SK-N-SH treated with all-trans-retinoic acid at 6 μM for 48 hours (cell line): ENCODE results near the gene PPP2R5D.

ENCODE experiments used
- ATAC-seq: fragments of 200-7000 bp; cut with Tn5 transposase; 3 replicates; pipeline ENCODE4 v1.9.1; 2020; ENCODE audit warnings: mild to moderate bottlenecking, moderate library complexity
- ARNTL ChIP-seq: fragments of 450-650 bp; formaldehyde crosslinking; IDR thresholded peaks from 2 replicates; pipeline ENCODE4 v1.5.0; 2020; ENCODE audit warnings: low read depth, mild to moderate bottlenecking, moderate library complexity, borderline replicate concordance
- BACH2 ChIP-seq: fragments of 250-450 bp; sonication (Bioruptor Pico); IDR thresholded peaks from 2 replicates; pipeline ENCODE4 v1.9.0; 2021; ENCODE audit warnings: mild to moderate bottlenecking, borderline replicate concordance
- CSDC2 ChIP-seq: fragments of 250-450 bp; sonication (Bioruptor Pico); IDR thresholded peaks from 2 replicates; pipeline ENCODE4 v1.5.0; 2020; ENCODE audit warnings: mild to moderate bottlenecking, moderate library complexity
- CSRNP3 ChIP-seq: fragments of 250-450 bp; sonication (Bioruptor Pico); IDR thresholded peaks from 2 replicates; pipeline ENCODE4 v1.5.1; 2021; ENCODE audit warnings: mild to moderate bottlenecking, moderate library complexity
- ESRRG ChIP-seq: fragments of 250-450 bp; sonication (Bioruptor Pico); IDR thresholded peaks from 2 replicates; pipeline ENCODE4 v1.6.1; 2021; ENCODE audit warnings: mild to moderate bottlenecking
- GLIS3 ChIP-seq: fragments of 250-450 bp; sonication (Bioruptor Pico); IDR thresholded peaks from 2 replicates; pipeline ENCODE4 v1.5.0; 2020; ENCODE audit warnings: mild to moderate bottlenecking, moderate library complexity
- ISL1 ChIP-seq: fragments of 250-450 bp; sonication (Bioruptor Pico); IDR thresholded peaks from 2 replicates; pipeline ENCODE4 v2.1.2; 2022; ENCODE audit warnings: mild to moderate bottlenecking, moderate library complexity
- POU6F1 ChIP-seq: fragments of 250-450 bp; sonication (Bioruptor Pico); IDR thresholded peaks from 2 replicates; pipeline ENCODE4 v1.8.0; 2021; ENCODE audit warnings: low read depth, mild to moderate bottlenecking, moderate library complexity, borderline replicate concordance
- PPARA ChIP-seq: fragments of 250-450 bp; sonication (Bioruptor Pico); IDR thresholded peaks from 2 replicates; pipeline ENCODE4 v1.5.0; 2020; ENCODE audit warnings: mild to moderate bottlenecking, borderline replicate concordance
- RARB ChIP-seq: fragments of 250-450 bp; sonication (Bioruptor Pico); IDR thresholded peaks from 2 replicates; pipeline ENCODE4 v1.8.0; 2021; ENCODE audit warnings: mild to moderate bottlenecking, moderate library complexity
- TCF4 ChIP-seq: fragments of 250-450 bp; sonication (Bioruptor Pico); IDR thresholded peaks from 2 replicates; pipeline ENCODE4 v1.8.0; 2021; ENCODE audit warnings: mild to moderate bottlenecking, moderate library complexity, borderline replicate concordance
- TOX ChIP-seq: fragments of 250-450 bp; sonication (Bioruptor Pico); IDR thresholded peaks from 2 replicates; pipeline ENCODE4 v1.8.0; 2021; ENCODE audit warnings: mild to moderate bottlenecking, moderate library complexity, borderline replicate concordance
- ZC3H10 ChIP-seq: fragments of 250-450 bp; sonication (Bioruptor Pico); IDR thresholded peaks from 2 replicates; pipeline ENCODE4 v1.5.1; 2021; ENCODE audit warnings: mild to moderate bottlenecking, moderate library complexity
- ZFP3 ChIP-seq: fragments of 250-450 bp; sonication (Bioruptor Pico); IDR thresholded peaks from 2 replicates; pipeline ENCODE4 v1.5.0; 2020; ENCODE audit warnings: mild to moderate bottlenecking, moderate library complexity
- ZFP30 ChIP-seq: fragments of 450-650 bp; formaldehyde crosslinking; IDR thresholded peaks from 2 replicates; pipeline ENCODE4 v1.5.0; 2022; ENCODE audit warnings: mild to moderate bottlenecking, moderate library complexity
- ZNF70 ChIP-seq: fragments of 450-650 bp; formaldehyde crosslinking; IDR thresholded peaks from 2 replicates; pipeline ENCODE4 v1.5.0; 2020; ENCODE audit warnings: mild to moderate bottlenecking, moderate library complexity
- ZNF8 ChIP-seq: fragments of 450-650 bp; formaldehyde crosslinking; IDR thresholded peaks from 2 replicates; pipeline ENCODE4 v1.5.0; 2020; ENCODE audit warnings: mild to moderate bottlenecking, moderate library complexity
- TF ChIP-seq, protein P1 (sequence below): fragments of 250-450 bp; sonication (Bioruptor Pico); IDR thresholded peaks from 2 replicates; pipeline ENCODE4 v1.8.0; 2020; ENCODE audit warnings: mild to moderate bottlenecking, moderate library complexity, borderline replicate concordance
- TF ChIP-seq, protein P2 (sequence below): fragments of 250-450 bp; sonication (Bioruptor Pico); IDR thresholded peaks from 2 replicates; pipeline ENCODE4 v1.5.1; 2020; ENCODE audit warnings: low read depth, mild to moderate bottlenecking, moderate library complexity

The PPP2R5D gene

DNA sequence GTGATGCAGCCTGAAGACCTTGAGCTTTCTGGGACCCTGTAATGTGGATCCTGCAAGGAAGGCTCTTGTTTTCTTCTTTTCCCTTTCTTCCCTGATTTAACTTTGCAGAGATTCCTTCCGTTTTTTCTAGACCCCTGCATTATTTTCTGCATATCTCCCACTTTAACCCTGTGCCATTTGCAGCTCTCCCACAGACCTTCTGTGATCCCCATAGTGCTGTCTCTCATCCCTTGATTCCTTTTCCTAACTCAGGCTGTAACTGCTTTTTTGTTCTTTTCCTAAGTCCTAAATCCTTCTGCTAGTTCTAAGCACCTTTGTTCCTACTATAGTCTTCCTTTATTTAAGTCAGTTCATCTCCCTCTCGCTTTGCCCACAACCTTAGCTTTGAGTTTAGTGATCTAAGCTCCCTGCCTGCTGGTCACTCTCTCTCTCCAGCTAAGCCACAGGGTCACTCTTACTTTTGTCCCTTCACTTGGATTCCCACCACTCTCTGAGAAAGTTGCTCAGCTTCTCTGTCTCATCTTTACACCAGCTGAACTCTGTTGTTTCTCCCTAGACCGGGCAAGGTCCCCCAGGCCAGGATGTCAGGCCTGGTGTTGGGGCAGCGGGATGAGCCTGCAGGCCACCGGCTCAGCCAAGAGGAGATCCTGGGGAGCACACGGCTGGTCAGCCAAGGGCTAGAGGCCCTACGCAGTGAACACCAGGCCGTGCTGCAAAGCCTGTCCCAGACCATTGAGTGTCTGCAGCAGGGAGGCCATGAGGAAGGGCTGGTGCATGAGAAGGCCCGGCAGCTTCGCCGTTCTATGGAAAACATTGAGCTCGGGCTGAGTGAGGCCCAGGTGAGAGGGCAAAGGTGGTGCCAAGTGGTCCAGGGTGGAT is 76.6 kb downstream of the PPP2R5D start:
- no peak for ATAC-seq
- TF ChIP-seq TCF4 (CRISPR knock-in tag) (no peak), PPARA (CRISPR knock-in tag) (no peak), ZC3H10 (CRISPR knock-in tag) (no peak), ESRRG (CRISPR knock-in tag) (no peak), ZFP3 (CRISPR knock-in tag) (no peak), POU6F1 (no peak), RARB (CRISPR knock-in tag) (no peak), ZNF70 (CRISPR knock-in tag) (no peak), ISL1 (no peak), CSRNP3 (CRISPR knock-in tag) (no peak), CSDC2 (CRISPR knock-in tag) (no peak)
- TF ChIP-seq, protein P1, sequence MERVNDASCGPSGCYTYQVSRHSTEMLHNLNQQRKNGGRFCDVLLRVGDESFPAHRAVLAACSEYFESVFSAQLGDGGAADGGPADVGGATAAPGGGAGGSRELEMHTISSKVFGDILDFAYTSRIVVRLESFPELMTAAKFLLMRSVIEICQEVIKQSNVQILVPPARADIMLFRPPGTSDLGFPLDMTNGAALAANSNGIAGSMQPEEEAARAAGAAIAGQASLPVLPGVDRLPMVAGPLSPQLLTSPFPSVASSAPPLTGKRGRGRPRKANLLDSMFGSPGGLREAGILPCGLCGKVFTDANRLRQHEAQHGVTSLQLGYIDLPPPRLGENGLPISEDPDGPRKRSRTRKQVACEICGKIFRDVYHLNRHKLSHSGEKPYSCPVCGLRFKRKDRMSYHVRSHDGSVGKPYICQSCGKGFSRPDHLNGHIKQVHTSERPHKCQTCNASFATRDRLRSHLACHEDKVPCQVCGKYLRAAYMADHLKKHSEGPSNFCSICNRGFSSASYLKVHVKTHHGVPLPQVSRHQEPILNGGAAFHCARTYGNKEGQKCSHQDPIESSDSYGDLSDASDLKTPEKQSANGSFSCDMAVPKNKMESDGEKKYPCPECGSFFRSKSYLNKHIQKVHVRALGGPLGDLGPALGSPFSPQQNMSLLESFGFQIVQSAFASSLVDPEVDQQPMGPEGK (CRISPR knock-in tag) = no peak
- TF ChIP-seq, protein P2, sequence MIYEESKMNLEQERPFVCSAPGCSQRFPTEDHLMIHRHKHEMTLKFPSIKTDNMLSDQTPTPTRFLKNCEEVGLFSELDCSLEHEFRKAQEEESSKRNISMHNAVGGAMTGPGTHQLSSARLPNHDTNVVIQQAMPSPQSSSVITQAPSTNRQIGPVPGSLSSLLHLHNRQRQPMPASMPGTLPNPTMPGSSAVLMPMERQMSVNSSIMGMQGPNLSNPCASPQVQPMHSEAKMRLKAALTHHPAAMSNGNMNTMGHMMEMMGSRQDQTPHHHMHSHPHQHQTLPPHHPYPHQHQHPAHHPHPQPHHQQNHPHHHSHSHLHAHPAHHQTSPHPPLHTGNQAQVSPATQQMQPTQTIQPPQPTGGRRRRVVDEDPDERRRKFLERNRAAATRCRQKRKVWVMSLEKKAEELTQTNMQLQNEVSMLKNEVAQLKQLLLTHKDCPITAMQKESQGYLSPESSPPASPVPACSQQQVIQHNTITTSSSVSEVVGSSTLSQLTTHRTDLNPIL (CRISPR knock-in tag) = no peak

DNA sequence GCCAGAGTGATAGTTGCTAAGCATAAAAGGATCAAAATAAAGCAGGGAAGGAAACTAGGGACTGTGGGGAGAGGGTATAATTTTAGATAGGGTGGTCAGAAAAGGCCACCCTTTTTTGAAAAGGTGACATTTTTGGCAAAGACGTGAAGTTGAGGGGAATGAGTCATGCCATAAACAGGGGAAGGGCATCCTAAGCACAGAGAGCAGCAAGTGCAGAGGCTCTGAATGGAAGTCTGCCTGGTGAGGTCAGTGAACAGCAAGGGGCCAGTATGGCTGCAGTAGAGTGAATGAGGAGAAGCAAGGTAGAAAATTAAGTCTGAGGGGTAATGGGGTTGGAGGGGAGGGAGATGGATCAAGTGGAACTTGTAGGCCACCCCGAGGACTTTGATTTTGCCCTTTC is 77.5 kb downstream of the PPP2R5D start:
- no peak for ATAC-seq
- TF ChIP-seq ISL1 (no peak), ZFP3 (CRISPR knock-in tag) (no peak), BACH2 (no peak), PPARA (CRISPR knock-in tag) (no peak), TCF4 (CRISPR knock-in tag) (no peak), ZNF8 (CRISPR knock-in tag) (no peak), RARB (CRISPR knock-in tag) (no peak), TOX (CRISPR knock-in tag) (no peak), ZFP30 (no peak), CSRNP3 (CRISPR knock-in tag) (no peak), ARNTL (CRISPR knock-in tag) (no peak), GLIS3 (no peak), CSDC2 (CRISPR knock-in tag) (no peak)
- TF ChIP-seq, protein P2 (CRISPR knock-in tag) = no peak
